ENCODE data around the gene SLC6A9. TPM values are rescaled to one million over a fixed set of nuclear protein-coding genes. Genes with fewer than 3 reads are reported as not detected.
A peak's percentile ranks its signal among the peaks of the same experiment; 100 is the strongest.

The SLC6A9 gene
- total RNA-seq, 1 donor from 2014 or later, result 22.8 TPM

- no peak for DNase-seq (ENCODE audit: low read depth, low spot score)
- no peaks in the 10 kb centered on the region for H3K9me3 Mint-ChIP-seq
- H3K4me3 Mint-ChIP-seq, result no peak overlapping the region
- peaks cover 26% of the 10 kb centered on the region for H3K4me1 Mint-ChIP-seq
- H3K27ac Mint-ChIP-seq (ENCODE audit: unreplicated experiment), result no peak overlapping the region
- H3K36me3 Mint-ChIP-seq (ENCODE audit: low read depth), result no peaks in the 10 kb centered on the region
- no peak for TF ChIP-seq CTCF (conservative IDR thresholded peaks at IDR 0.05)
- no peaks in the 10 kb centered on the region for H3K27me3 Mint-ChIP-seq (ENCODE audit: low read depth)
Observed at GRCh38 chr1:44020464-44020863, 10.8 kb downstream of the SLC6A9 start.

GRCh38 chr1:44019466-44019948 lies 11.8 kb downstream of the SLC6A9 start:
- peak overlapping the region; percentile 35 for H3K27ac Mint-ChIP-seq (ENCODE audit: unreplicated experiment)
- H3K4me1 Mint-ChIP-seq, result peaks cover 31% of the 10 kb centered on the region
- H3K9me3 Mint-ChIP-seq, result no peaks in the 10 kb centered on the region
- H3K27me3 Mint-ChIP-seq (ENCODE audit: low read depth), result no peaks in the 10 kb centered on the region
- no peak overlapping the region for H3K4me3 Mint-ChIP-seq
- no peak for TF ChIP-seq CTCF (conservative IDR thresholded peaks at IDR 0.05)
- H3K36me3 Mint-ChIP-seq (ENCODE audit: low read depth), result no peaks in the 10 kb centered on the region
- no peak for DNase-seq (ENCODE audit: low read depth, low spot score)

GRCh38 chr1:44016890-44017400 lies 14.3 kb downstream of the SLC6A9 start:
- H3K27me3 Mint-ChIP-seq (ENCODE audit: low read depth), result no peaks in the 10 kb centered on the region
- TF ChIP-seq CTCF (conservative IDR thresholded peaks at IDR 0.05), result no peak
- H3K9me3 Mint-ChIP-seq, result no peaks in the 10 kb centered on the region
- DNase-seq (ENCODE audit: low read depth, low spot score), result no peak
- no peaks in the 10 kb centered on the region for H3K36me3 Mint-ChIP-seq (ENCODE audit: low read depth)
- peaks cover 49% of the 10 kb centered on the region for H3K4me1 Mint-ChIP-seq
- peak overlapping the region; percentile 68 for H3K4me3 Mint-ChIP-seq
- peak overlapping the region; percentile 88 for H3K27ac Mint-ChIP-seq (ENCODE audit: unreplicated experiment)

GRCh38 chr1:44016041-44016889 lies 15.0 kb downstream of the SLC6A9 start:
- no peak for TF ChIP-seq CTCF (conservative IDR thresholded peaks at IDR 0.05)
- Mint-ChIP-seq H3K4me1 (peaks cover 56% of the 10 kb centered on the region), H3K4me3 (peak overlapping the region; percentile 68)

GRCh38 chr1:44015206-44015605 lies 16.1 kb downstream of the SLC6A9 start:
- H3K36me3 Mint-ChIP-seq (ENCODE audit: low read depth), result no peaks in the 10 kb centered on the region
- H3K27ac Mint-ChIP-seq (ENCODE audit: unreplicated experiment), result peak overlapping the region; percentile 43
- H3K27me3 Mint-ChIP-seq (ENCODE audit: low read depth), result no peaks in the 10 kb centered on the region
- no peak for DNase-seq (ENCODE audit: low read depth, low spot score)
- peaks cover 56% of the 10 kb centered on the region for H3K4me1 Mint-ChIP-seq
- H3K4me3 Mint-ChIP-seq, result no peak overlapping the region
- H3K9me3 Mint-ChIP-seq, result no peaks in the 10 kb centered on the region
- no peak for TF ChIP-seq CTCF (conservative IDR thresholded peaks at IDR 0.05)

More at GRCh38 chr1:44016041-44016889, 15.0 kb downstream of the SLC6A9 start:
- Mint-ChIP-seq H3K9me3 (no peaks in the 10 kb centered on the region), H3K27ac (ENCODE audit: unreplicated experiment) (peak overlapping the region; percentile 88), H3K27me3 (ENCODE audit: low read depth) (no peaks in the 10 kb centered on the region), H3K36me3 (ENCODE audit: low read depth) (no peaks in the 10 kb centered on the region)
- DNase-seq (ENCODE audit: low read depth, low spot score), result no peak

All from neural crest cell (in vitro differentiated cells).